ENCODE measurements around the gene ANKS1A. TPM values are rescaled to one million over a fixed set of nuclear protein-coding genes. Genes with fewer than 3 reads are reported as not detected.

ANKS1A gene
- total and polyA plus RNA-seq, 2 of the 4 experiments (the other 2 are of a cell fraction) = 7.2 to 7.5 TPM

GRCh38 chr6:35139470-35139869 is 250.4 kb downstream of the ANKS1A start:
- H3K27me3 ChIP-seq (ENCODE audit: control insufficient read depth, insufficient read depth, low read length) = no peaks in the 10 kb centered on the region
- ATAC-seq (ENCODE audit: low read depth) = no peak
- H3K4me2 ChIP-seq (ENCODE audit: low read depth, low read length) = no peak overlapping the region
- DNase-seq = no peak
- WGBS, 2 experiments (ENCODE audit: extremely low coverage in 2 of 2, insufficient read length in 1 of 2) = no CpG with 5 or more reads among the region's 2 CpGs
- H4K5ac ChIP-seq (ENCODE audit: low read depth, low read length) = no peak overlapping the region
- no peak overlapping the region for H3K9ac ChIP-seq (ENCODE audit: low read depth, low read length)
- BruUV-seq (replicated peaks) = no TSS peak
- intact Hi-C loops (cut with micrococcal nuclease) = no loop called here
- no peak overlapping the region for H2BK120ac ChIP-seq (ENCODE audit: low read depth, low read length)
- H2AK9ac ChIP-seq (replicated peaks; ENCODE audit: low read depth, low read length, poor library complexity) = no peak overlapping the region
- H3K9me1 ChIP-seq (ENCODE audit: insufficient read depth, low read length) = no peaks in the 10 kb centered on the region
- no peaks in the 10 kb centered on the region for H4K20me1 ChIP-seq (ENCODE audit: insufficient read depth, low read length)
- no peak overlapping the region for H3K23ac ChIP-seq (ENCODE audit: low read depth, low read length)
- H2BK15ac ChIP-seq (ENCODE audit: low read depth, low read length) = no peak overlapping the region
- in situ Hi-C loops (cut with MboI; ENCODE audit: low sequenced_read_pairs) = loop anchor here (5.0 to 25.0 kb wide), 2 partner anchors 152 to 977 kb away; no protein-coding TSS in a partner anchor
- H3K9me3 ChIP-seq (ENCODE audit: control insufficient read depth, insufficient read depth, low read length) = no peaks in the 10 kb centered on the region
- H3K14ac ChIP-seq (replicated peaks; ENCODE audit: low read depth, low read length) = no peak overlapping the region
- no peak overlapping the region for H2AK5ac ChIP-seq (ENCODE audit: low read depth, low read length)
- H2AFZ ChIP-seq (replicated peaks; ENCODE audit: low read length, poor library complexity) = no peak overlapping the region
- H3K27ac ChIP-seq (ENCODE audit: insufficient read depth, low read length) = no peak overlapping the region
- H3K36me3 ChIP-seq (ENCODE audit: control insufficient read depth, insufficient read depth, low read length) = no peaks in the 10 kb centered on the region
- H4K8ac ChIP-seq (ENCODE audit: low read depth in 2 of 2, low read length in 2 of 2) = no peak overlapping the region
- no peak overlapping the region for H3K4me3 ChIP-seq (ENCODE audit: insufficient read depth, low read depth, low read length)
- no peak overlapping the region for H3K4ac ChIP-seq (ENCODE audit: low read depth, low read length)
- TF ChIP-seq FOS (IDR thresholded peaks at IDR 0.05; ENCODE audit: low read depth, low read length) (no peak), MXI1 (IDR thresholded peaks at IDR 0.05; ENCODE audit: borderline replicate concordance, low read depth, low read length) (no peak), SMC3 (IDR thresholded peaks at IDR 0.05; ENCODE audit: low read depth, low read length) (no peak), MAZ (IDR thresholded peaks at IDR 0.05; ENCODE audit: borderline replicate concordance, low read depth, low read length) (no peak), RCOR1 (IDR thresholded peaks at IDR 0.05; ENCODE audit: insufficient replicate concordance, low read length) (no peak), MAFK (IDR thresholded peaks at IDR 0.05; ENCODE audit: low read depth, low read length) (no peak), NFE2L2 (IDR thresholded peaks at IDR 0.05; ENCODE audit: low read depth, low read length) (no peak), RAD21 (IDR thresholded peaks at IDR 0.05; ENCODE audit: low read length) (no peak), RFX5 (IDR thresholded peaks at IDR 0.05; ENCODE audit: low read depth, low read length) (no peak), POLR2A (IDR thresholded peaks at IDR 0.05; ENCODE audit: low read depth, low read length) (no peak), CTCF (conservative IDR thresholded peaks at IDR 0.05; ENCODE audit: low read depth, low read length) (no peak), BHLHE40 (IDR thresholded peaks at IDR 0.05; ENCODE audit: low read depth, low read length) (no peak), CHD1 (IDR thresholded peaks at IDR 0.05; ENCODE audit: low read depth, low read length) (no peak), CEBPB (IDR thresholded peaks at IDR 0.05; ENCODE audit: low read depth, low read length) (no peak)
- TF ChIP-seq, protein P1, sequence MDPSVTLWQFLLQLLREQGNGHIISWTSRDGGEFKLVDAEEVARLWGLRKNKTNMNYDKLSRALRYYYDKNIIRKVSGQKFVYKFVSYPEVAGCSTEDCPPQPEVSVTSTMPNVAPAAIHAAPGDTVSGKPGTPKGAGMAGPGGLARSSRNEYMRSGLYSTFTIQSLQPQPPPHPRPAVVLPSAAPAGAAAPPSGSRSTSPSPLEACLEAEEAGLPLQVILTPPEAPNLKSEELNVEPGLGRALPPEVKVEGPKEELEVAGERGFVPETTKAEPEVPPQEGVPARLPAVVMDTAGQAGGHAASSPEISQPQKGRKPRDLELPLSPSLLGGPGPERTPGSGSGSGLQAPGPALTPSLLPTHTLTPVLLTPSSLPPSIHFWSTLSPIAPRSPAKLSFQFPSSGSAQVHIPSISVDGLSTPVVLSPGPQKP (IDR thresholded peaks at IDR 0.05; ENCODE audit: borderline replicate concordance, low read depth, low read length) = no peak
- TF ChIP-seq, protein P2, sequence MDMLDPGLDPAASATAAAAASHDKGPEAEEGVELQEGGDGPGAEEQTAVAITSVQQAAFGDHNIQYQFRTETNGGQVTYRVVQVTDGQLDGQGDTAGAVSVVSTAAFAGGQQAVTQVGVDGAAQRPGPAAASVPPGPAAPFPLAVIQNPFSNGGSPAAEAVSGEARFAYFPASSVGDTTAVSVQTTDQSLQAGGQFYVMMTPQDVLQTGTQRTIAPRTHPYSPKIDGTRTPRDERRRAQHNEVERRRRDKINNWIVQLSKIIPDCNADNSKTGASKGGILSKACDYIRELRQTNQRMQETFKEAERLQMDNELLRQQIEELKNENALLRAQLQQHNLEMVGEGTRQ (IDR thresholded peaks at IDR 0.05; ENCODE audit: low read depth, low read length) = no peak
- H2BK20ac ChIP-seq (ENCODE audit: low read depth, low read length) = no peak overlapping the region
- H3K4me1 ChIP-seq (ENCODE audit: control insufficient read depth, insufficient read depth, low read length) = peaks cover 2% of the 10 kb centered on the region; the same call in 1 of the 2 replicates
- no peak overlapping the region for H4K91ac ChIP-seq (ENCODE audit: insufficient read depth, low read depth, low read length)
- no peak overlapping the region for H2BK5ac ChIP-seq (ENCODE audit: low read depth, low read length, poor library complexity, severe bottlenecking)
- POLR2A ChIA-PET (ENCODE audit: unreplicated experiment) = no interaction called here
- no peaks in the 10 kb centered on the region for H3K79me1 ChIP-seq (ENCODE audit: low read depth in 1 of 2, low read length in 2 of 2)
- CTCF ChIA-PET = interaction anchor here (0.6 to 1.7 kb wide), 13 partner anchors 11 to 348 kb away, joined by 3 to 10 read pairs (median 4); partner anchors contain the start of genes ANKS1A and BLTP3A
- H3K18ac ChIP-seq (ENCODE audit: low read depth, low read length) = no peak overlapping the region
- H3K56ac ChIP-seq (ENCODE audit: extremely low read depth, insufficient read depth, low read length) = no peak overlapping the region
- dilution Hi-C loops (cut with HindIII; ENCODE audit: low sequenced_read_pairs, unreplicated experiment) = no loop called here

Data from IMR-90 (cell line).